ENCODE measurements around the gene STXBP4. TPM values are rescaled to one million over a fixed set of nuclear protein-coding genes. Genes with fewer than 3 reads are reported as not detected.

The STXBP4 gene
- polyA plus RNA-seq, 1 of the 3 experiments (the other 2 are of a cell fraction) = 2.8 TPM

DNA sequence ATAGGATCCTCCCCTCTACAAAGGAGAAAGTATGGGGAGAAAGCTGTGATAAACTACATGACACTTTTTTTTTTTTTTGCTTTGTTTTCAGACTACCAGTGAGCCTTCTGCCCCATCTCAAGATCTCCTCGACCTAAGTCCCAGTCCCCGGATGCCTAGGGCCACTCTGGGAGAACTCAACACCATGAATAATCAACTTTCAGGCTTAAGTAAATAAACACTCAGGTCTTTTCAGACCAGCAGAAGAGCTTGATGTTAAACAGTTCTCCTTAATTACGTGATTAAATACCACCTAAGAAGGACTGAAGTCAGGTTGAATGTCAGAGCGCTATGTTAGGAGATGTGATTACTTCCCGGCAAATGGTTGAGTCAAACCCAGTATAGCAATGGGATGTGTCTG is 31.5 kb upstream of the STXBP4 start:
- Histone ChIP-seq H3K27me3 (ENCODE audit: insufficient read depth) (no peaks in the 10 kb centered on the region), H3K9me3 (no peaks in the 10 kb centered on the region), H3K4me1 (ENCODE audit: control insufficient read depth in 1 of 2, insufficient read depth in 2 of 2, low read depth in 1 of 2, low read length in 1 of 2) (no peaks in the 10 kb centered on the region), H3K79me2 (ENCODE audit: insufficient read depth) (no peaks in the 10 kb centered on the region), H3K4me3 (ENCODE audit: low read depth in 2 of 2, low read length in 1 of 2) (no peak overlapping the region), H3K9ac (no peak overlapping the region), H3K27ac (ENCODE audit: low read depth in 2 of 2, low read length in 1 of 2) (no peak overlapping the region), H3F3A (replicated peaks; ENCODE audit: insufficient read depth) (no peaks in the 10 kb centered on the region), H3K4me2 (no peak overlapping the region), H2AFZ (ENCODE audit: low read depth) (no peak overlapping the region), H3K36me3 (replicated peaks in 1 of 2; ENCODE audit: control insufficient read depth in 1 of 2, insufficient read depth in 2 of 2, low read length in 1 of 2) (peaks cover 67 to 72% of the 10 kb centered on the region in 2 experiments), H4K20me1 (ENCODE audit: insufficient read depth) (no peaks in the 10 kb centered on the region), H3K9me2 (no peaks in the 10 kb centered on the region)
- WGBS (ENCODE audit: low lambda C conversion rate) = 88% methylated on average over 5 of the region's 5 CpGs
- TF ChIP-seq, protein P1, sequence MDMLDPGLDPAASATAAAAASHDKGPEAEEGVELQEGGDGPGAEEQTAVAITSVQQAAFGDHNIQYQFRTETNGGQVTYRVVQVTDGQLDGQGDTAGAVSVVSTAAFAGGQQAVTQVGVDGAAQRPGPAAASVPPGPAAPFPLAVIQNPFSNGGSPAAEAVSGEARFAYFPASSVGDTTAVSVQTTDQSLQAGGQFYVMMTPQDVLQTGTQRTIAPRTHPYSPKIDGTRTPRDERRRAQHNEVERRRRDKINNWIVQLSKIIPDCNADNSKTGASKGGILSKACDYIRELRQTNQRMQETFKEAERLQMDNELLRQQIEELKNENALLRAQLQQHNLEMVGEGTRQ (IDR thresholded peaks at IDR 0.05; ENCODE audit: borderline replicate concordance, low read depth, low read length) = no peak
- TF ChIP-seq, protein P2, sequence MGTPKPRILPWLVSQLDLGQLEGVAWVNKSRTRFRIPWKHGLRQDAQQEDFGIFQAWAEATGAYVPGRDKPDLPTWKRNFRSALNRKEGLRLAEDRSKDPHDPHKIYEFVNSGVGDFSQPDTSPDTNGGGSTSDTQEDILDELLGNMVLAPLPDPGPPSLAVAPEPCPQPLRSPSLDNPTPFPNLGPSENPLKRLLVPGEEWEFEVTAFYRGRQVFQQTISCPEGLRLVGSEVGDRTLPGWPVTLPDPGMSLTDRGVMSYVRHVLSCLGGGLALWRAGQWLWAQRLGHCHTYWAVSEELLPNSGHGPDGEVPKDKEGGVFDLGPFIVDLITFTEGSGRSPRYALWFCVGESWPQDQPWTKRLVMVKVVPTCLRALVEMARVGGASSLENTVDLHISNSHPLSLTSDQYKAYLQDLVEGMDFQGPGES (IDR thresholded peaks at IDR 0.05; ENCODE audit: low read depth, low read length) = no peak
- TF ChIP-seq SIN3A (IDR thresholded peaks at IDR 0.05; ENCODE audit: borderline replicate concordance, low read depth, low read length) (no peak), GATA2 (CRISPR knock-in tag; IDR thresholded peaks at IDR 0.05) (no peak), MAX (IDR thresholded peaks at IDR 0.05; ENCODE audit: low read depth) (no peak), TEAD4 (IDR thresholded peaks at IDR 0.05; ENCODE audit: borderline replicate concordance, insufficient read depth) (no peak), FOXJ3 (CRISPR knock-in tag; IDR thresholded peaks at IDR 0.05) (no peak), JUND (IDR thresholded peaks at IDR 0.05) (no peak), POLR2AphosphoS5 (IDR thresholded peaks at IDR 0.05; ENCODE audit: low read depth, low read length) (no peak), EP300 (IDR thresholded peaks at IDR 0.05; ENCODE audit: borderline replicate concordance in 1 of 2, low read depth in 1 of 2, low read length in 1 of 2) (no peak), USF1 (IDR thresholded peaks at IDR 0.05; ENCODE audit: borderline replicate concordance, low read depth) (no peak), NRF1 (IDR thresholded peaks at IDR 0.05; ENCODE audit: low read depth, low read length) (no peak), CHD2 (IDR thresholded peaks at IDR 0.05; ENCODE audit: low read length, partially characterized antibody) (no peak), TCF12 (IDR thresholded peaks at IDR 0.05) (no peak)
- DNase-seq = no peak
- ChIA-PET CTCF (interaction anchor here (1.1 to 1.8 kb wide), 2 partner anchors 18 to 24 kb away, joined by 3 to 5 read pairs; no protein-coding TSS in a partner anchor), POLR2A (no interaction called here)

DNA sequence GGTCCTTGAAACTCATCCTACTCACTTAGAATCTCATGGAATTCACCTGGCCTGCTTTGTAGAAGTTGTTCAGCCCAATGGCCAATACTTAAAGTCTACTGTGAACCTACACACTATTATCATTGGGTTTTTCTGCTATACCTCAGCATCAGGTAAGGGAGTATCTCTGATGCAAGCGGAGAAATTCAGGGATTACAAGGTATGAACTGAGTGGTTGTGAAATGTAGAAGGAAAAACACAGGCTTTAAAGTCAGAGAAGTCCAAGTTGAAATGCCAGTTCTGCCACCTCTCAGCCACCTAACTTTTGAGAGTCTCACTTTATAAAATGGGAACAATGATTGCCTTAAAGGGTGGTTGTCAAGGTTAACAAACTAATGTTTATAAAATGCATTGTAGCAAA is 31.1 kb upstream of the STXBP4 start:
- H3F3A ChIP-seq (replicated peaks; ENCODE audit: insufficient read depth) = no peaks in the 10 kb centered on the region
- H3K9me2 ChIP-seq = no peaks in the 10 kb centered on the region
- WGBS (ENCODE audit: low lambda C conversion rate) = 100% methylated on average over 1 of the region's 1 CpG
- no peak overlapping the region for H3K4me3 ChIP-seq (ENCODE audit: low read depth in 2 of 2, low read length in 1 of 2)
- H3K4me1 ChIP-seq (ENCODE audit: control insufficient read depth in 1 of 2, insufficient read depth in 2 of 2, low read depth in 1 of 2, low read length in 1 of 2) = no peaks in the 10 kb centered on the region
- no peak overlapping the region for H2AFZ ChIP-seq (ENCODE audit: low read depth)
- POLR2A ChIA-PET = no interaction called here
- H3K27me3 ChIP-seq (ENCODE audit: insufficient read depth) = no peaks in the 10 kb centered on the region
- H3K9me3 ChIP-seq = no peaks in the 10 kb centered on the region
- H3K79me2 ChIP-seq (ENCODE audit: insufficient read depth) = no peaks in the 10 kb centered on the region
- H3K36me3 ChIP-seq (replicated peaks in 1 of 2; ENCODE audit: control insufficient read depth in 1 of 2, insufficient read depth in 2 of 2, low read length in 1 of 2) = peaks cover 68 to 73% of the 10 kb centered on the region in 2 experiments
- no peak for TF ChIP-seq RCOR1 (IDR thresholded peaks at IDR 0.05; ENCODE audit: low read length)
- no peak for TF ChIP-seq FOSL2 (IDR thresholded peaks at IDR 0.05; ENCODE audit: borderline replicate concordance, low read depth)
- TF ChIP-seq GATA2 (CRISPR knock-in tag; IDR thresholded peaks at IDR 0.05) = no peak
- TF ChIP-seq TAF1 (IDR thresholded peaks at IDR 0.05; ENCODE audit: borderline replicate concordance, low read depth, low read length) = no peak
- TF ChIP-seq ELF1 (IDR thresholded peaks at IDR 0.05) = no peak
- no peak for TF ChIP-seq FOXJ3 (CRISPR knock-in tag; IDR thresholded peaks at IDR 0.05)
- TF ChIP-seq, protein P2 (IDR thresholded peaks at IDR 0.05; ENCODE audit: low read depth, low read length) = no peak
- TF ChIP-seq EZH2phosphoT487 (IDR thresholded peaks at IDR 0.05; ENCODE audit: borderline replicate concordance, low read depth) = no peak
- TF ChIP-seq NFIC (IDR thresholded peaks at IDR 0.05; ENCODE audit: borderline replicate concordance) = no peak
- TF ChIP-seq SMC3 (IDR thresholded peaks at IDR 0.05; ENCODE audit: low read depth, low read length) = no peak
- TF ChIP-seq TCF12 (IDR thresholded peaks at IDR 0.05) = no peak
- no peak for TF ChIP-seq JUND (IDR thresholded peaks at IDR 0.05)
- no peak for TF ChIP-seq MEF2A (IDR thresholded peaks at IDR 0.05; ENCODE audit: borderline replicate concordance, low read depth)
- TF ChIP-seq PBX3 (IDR thresholded peaks at IDR 0.05) = no peak
- TF ChIP-seq RXRA (IDR thresholded peaks at IDR 0.05; ENCODE audit: borderline replicate concordance, low read depth) = no peak
- H3K4me2 ChIP-seq = no peak overlapping the region
- no peak overlapping the region for H3K9ac ChIP-seq
- CTCF ChIA-PET = interaction anchor here (1.1 kb wide), 1 partner anchor 25 kb away, joined by 3 read pairs; no protein-coding TSS in a partner anchor
- no peaks in the 10 kb centered on the region for H4K20me1 ChIP-seq (ENCODE audit: insufficient read depth)
- no peak for DNase-seq
- H3K27ac ChIP-seq (ENCODE audit: low read depth in 2 of 2, low read length in 1 of 2) = no peak overlapping the region
